ENCODE results near the gene GUCA1A.

DNA sequence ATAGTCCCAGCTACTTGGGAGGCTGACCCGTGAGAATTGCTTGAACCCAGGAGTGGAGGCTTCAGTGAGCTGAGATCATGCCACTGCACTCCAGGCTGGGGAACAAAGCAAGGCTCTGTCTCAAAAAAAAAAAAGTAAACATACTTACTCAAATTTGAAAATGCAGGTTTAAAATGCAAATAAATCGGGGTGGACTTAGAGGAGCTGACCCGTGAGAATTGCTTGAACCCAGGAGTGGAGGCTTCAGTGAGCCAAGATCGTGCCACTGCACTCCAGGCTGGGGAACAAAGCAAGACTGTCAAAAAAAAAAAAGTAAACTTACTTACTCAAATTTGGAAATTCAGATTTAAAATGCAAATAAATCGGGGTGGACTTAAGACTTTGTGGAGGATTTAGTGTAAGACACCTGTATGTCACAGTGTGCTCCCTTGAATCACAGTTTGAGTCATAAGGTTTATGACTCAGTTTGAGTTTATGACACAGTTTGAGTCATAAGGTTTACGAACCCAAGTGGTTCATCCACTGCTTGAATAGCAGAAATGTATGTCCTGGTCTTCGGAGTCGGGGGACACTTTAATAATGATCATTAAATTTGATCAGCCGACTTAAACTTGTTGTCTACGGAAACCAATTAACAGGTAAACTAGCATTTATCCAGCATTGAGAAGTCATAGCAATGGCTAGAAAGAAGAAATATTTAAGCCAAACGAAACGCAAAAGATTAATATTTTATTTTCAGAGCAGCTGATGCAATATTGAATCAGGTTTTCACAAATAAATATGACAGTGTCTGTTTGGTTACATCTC is 51.3 kb downstream of the GUCA1A start:
- TF ChIP-seq, protein P1, sequence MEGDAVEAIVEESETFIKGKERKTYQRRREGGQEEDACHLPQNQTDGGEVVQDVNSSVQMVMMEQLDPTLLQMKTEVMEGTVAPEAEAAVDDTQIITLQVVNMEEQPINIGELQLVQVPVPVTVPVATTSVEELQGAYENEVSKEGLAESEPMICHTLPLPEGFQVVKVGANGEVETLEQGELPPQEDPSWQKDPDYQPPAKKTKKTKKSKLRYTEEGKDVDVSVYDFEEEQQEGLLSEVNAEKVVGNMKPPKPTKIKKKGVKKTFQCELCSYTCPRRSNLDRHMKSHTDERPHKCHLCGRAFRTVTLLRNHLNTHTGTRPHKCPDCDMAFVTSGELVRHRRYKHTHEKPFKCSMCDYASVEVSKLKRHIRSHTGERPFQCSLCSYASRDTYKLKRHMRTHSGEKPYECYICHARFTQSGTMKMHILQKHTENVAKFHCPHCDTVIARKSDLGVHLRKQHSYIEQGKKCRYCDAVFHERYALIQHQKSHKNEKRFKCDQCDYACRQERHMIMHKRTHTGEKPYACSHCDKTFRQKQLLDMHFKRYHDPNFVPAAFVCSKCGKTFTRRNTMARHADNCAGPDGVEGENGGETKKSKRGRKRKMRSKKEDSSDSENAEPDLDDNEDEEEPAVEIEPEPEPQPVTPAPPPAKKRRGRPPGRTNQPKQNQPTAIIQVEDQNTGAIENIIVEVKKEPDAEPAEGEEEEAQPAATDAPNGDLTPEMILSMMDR (IDR thresholded peaks at IDR 0.05; ENCODE audit: low read depth, low read length), result no peak
- TF ChIP-seq EZH2phosphoT487 (IDR thresholded peaks at IDR 0.05; ENCODE audit: low read depth), result 0 out of 2 replicates have a peak, but pooled peaks have one; percentile 61

Data from OCI-LY3 (cell line).